Testis (tissue), 3 donors: ENCODE results near the gene AMBP. TPM values are rescaled to one million over a fixed set of nuclear protein-coding genes. Genes with fewer than 3 reads are reported as not detected.

ENCODE experiments used
- DNase-seq: peaks from one replicate; pipeline ENCODE4 v3.0.0-alpha.2; 2019
- H3K27ac ChIP-seq, 2 donors: fragments of 200-600 bp; sonication (generic); one replicate each; pipeline ENCODE4 v1.5.1; 2019
- H3K27me3 ChIP-seq: fragments of 200-600 bp; sonication (generic); one replicate; pipeline ENCODE4 v1.5.1; 2019
- H3K36me3 ChIP-seq: fragments of 200-600 bp; sonication (generic); one replicate; pipeline ENCODE4 v1.5.1; 2017; ENCODE audit warnings: low read depth; ENCODE audit errors: missing control alignments
- H3K4me1 ChIP-seq: fragments of 200-600 bp; sonication (generic); one replicate; pipeline ENCODE4 v1.5.1; 2019
- H3K4me3 ChIP-seq, 2 donors: fragments of 200-600 bp; sonication (generic); one replicate each; pipeline ENCODE4 v1.5.1; 2017 to 2019
- H3K9me3 ChIP-seq: fragments of 200-600 bp; sonication (generic); one replicate; pipeline ENCODE4 v1.5.1; 2017
- POLR2A ChIP-seq: fragments of 450-650 bp; IDR thresholded peaks from one replicate; pipeline ENCODE4 v1.6.1; 2017; ENCODE audit warnings: antibody characterized with exemption, mild to moderate bottlenecking, moderate library complexity
- WGBS, 2 donors: methylation state at CpG; one replicate each; pipeline ENCODE4 v1.1.5; 2018; 5-methylcytosine and 5-hydroxymethylcytosine counted together
- intact Hi-C: fragments of 100-400 bp; cut with DNase I; formaldehyde crosslinking; loops from one replicate; pipeline ENCODE4 v1.15.1; 2023; ENCODE audit warnings: low total_unique reads
- polyA plus RNA-seq: library from polyadenylated mRNA; stranded (reverse); fragments of 350-450 nt; fragmentation: Illumina TruSeq; extraction: RNeasy Lipid Tissue Mini Kit (QIAGEN cat#74804); gene quantifications from one replicate; pipeline ENCODE4 v1.2.3, GENCODE V29; 2014; ENCODE audit warnings: low read depth, low replicate concordance; ENCODE audit not compliant: insufficient read depth
- total RNA-seq, 2 donors: library from RNA; depleted of rRNA; stranded (reverse); fragments of >200 nt; gene quantifications; one replicate each; pipeline ENCODE4 v1.2.3, GENCODE V29; 2016
- TF ChIP-seq, protein P1 (sequence below), 3 experiments: fragments of 450-650 bp in 2 of 3; fragments of 200-600 bp in 1 of 3; sonication (generic) in 1 of 3; IDR thresholded peaks; one replicate each; pipeline ENCODE4 v1.5.1; 2016 to 2019; ENCODE audit warnings: antibody characterized with exemption in 3 of 3, mild to moderate bottlenecking in 2 of 3, moderate library complexity in 1 of 3

AMBP gene
- total and polyA plus RNA-seq, 3 donors from 2014 or later, result 0.47 to 0.88 (median 0.68) TPM

DNA sequence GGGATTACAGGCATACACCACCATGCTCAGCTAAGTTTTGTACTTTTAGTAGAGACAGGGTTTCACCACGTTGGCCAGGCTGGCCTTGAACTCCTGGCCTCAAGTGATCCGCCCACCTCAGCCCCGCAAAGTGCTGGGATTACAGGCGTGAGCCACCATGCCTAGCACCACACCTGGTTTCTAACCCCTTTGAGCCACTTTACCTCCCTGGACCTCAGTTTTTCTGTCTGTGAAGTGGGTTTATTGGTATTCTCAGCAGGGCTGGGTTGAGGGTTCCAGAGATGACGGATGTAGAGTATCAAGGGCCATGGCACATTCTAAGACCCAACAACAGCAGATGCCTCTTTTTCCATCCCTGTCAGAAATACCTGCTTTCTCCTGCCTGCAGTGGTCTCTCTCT is 38.6 kb downstream of the AMBP start:
- Histone ChIP-seq H3K9me3 (no peaks in the 10 kb centered on the region), H3K4me3 (no peak overlapping the region), H3K4me1 (no peaks in the 10 kb centered on the region), H3K27ac (no peak overlapping the region), H3K27me3 (no peaks in the 10 kb centered on the region), H3K36me3 (no peaks in the 10 kb centered on the region)
- intact Hi-C loops, result no loop called here
- peak; percentile 6 for DNase-seq
- 74 to 77% methylated on average over 4 to 5 of the region's 5 CpGs for WGBS, 2 donors
- TF ChIP-seq POLR2A, result no peak
- TF ChIP-seq, protein P1, sequence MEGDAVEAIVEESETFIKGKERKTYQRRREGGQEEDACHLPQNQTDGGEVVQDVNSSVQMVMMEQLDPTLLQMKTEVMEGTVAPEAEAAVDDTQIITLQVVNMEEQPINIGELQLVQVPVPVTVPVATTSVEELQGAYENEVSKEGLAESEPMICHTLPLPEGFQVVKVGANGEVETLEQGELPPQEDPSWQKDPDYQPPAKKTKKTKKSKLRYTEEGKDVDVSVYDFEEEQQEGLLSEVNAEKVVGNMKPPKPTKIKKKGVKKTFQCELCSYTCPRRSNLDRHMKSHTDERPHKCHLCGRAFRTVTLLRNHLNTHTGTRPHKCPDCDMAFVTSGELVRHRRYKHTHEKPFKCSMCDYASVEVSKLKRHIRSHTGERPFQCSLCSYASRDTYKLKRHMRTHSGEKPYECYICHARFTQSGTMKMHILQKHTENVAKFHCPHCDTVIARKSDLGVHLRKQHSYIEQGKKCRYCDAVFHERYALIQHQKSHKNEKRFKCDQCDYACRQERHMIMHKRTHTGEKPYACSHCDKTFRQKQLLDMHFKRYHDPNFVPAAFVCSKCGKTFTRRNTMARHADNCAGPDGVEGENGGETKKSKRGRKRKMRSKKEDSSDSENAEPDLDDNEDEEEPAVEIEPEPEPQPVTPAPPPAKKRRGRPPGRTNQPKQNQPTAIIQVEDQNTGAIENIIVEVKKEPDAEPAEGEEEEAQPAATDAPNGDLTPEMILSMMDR (IDR thresholded peaks at IDR 0.05), result no peak

DNA sequence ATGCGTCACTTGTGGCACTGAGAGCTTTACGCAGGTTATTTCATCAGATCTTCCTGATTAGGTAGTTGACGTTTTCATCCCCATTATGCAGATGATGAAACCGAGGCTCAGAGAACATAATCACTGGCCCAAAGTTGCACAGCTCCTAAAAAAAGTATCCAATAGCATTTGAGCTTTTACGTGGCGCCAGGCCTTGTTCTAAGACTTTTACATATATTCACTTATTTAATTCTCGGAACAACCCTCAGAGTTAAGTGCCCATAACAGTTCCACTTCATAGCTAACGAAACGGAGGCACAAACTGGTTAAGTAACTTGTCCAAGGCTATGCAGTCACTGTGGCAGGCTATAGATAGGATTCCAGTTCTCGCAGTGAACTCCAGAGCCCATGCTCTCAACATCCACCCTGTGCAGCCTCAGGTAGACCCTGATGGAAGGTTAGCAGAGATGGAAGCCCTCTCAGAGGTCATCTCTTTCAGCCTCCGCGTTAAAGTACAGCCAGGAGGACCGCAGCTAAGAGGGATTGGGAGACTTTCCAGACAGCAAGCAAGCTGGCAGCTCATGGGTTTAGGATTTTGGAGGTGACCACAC is 39.3 kb downstream of the AMBP start:
- peak; percentile 10 for DNase-seq
- Histone ChIP-seq H3K4me1 (no peaks in the 10 kb centered on the region), H3K27ac (no peak overlapping the region), H3K9me3 (no peaks in the 10 kb centered on the region), H3K27me3 (no peaks in the 10 kb centered on the region), H3K36me3 (no peaks in the 10 kb centered on the region), H3K4me3 (no peak overlapping the region)
- WGBS, 2 donors, result 93 to 96% methylated on average over 13 of the region's 13 CpGs
- TF ChIP-seq, protein P1 (IDR thresholded peaks at IDR 0.05), result no peak
- TF ChIP-seq POLR2A, result no peak
- intact Hi-C loops, result no loop called here

DNA sequence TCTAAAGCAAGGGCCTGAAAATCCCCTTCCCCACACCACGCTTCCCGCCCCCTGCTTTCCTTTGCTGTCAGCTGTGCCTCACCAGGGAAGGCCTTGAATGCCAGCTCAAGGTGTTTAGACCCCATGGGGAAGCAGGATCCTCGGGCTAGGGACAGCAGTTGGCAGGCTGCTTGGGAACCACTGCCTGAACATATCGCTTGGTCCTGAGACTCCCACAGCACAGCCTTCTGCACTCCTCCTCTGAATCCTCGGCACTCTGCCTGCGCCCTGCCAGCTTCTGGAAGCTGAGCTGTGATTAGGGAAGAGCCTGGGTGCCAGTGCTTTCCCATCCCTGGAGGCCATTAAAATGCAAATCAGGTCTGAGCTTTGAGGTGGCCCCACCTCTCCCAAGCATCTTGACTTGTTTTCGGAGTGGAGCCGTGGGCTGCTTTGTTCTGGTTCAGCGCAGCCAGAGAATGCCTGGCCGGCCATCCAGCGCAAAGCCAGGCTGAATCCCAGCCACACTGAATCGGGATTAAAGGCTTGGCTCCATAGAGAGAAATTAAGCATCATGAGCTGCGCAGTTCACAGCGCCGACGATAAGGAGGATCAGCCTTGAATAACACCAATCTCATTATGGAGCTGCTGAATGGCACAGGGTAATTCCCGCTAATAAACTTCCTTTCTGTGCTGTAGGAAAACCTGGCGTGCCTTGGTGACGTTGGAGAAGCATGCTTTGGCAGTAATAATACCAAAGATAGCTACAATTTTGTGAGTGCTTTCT is 40.0 kb downstream of the AMBP start:
- Histone ChIP-seq H3K36me3 (no peaks in the 10 kb centered on the region), H3K27me3 (no peaks in the 10 kb centered on the region), H3K9me3 (no peaks in the 10 kb centered on the region), H3K27ac (no peak overlapping the region), H3K4me1 (no peaks in the 10 kb centered on the region), H3K4me3 (no peak overlapping the region)
- 78 to 80% methylated on average over 13 to 19 of the region's 19 CpGs for WGBS, 2 donors
- TF ChIP-seq, protein P1 (IDR thresholded peaks at IDR 0.05), result no peak
- no peak for TF ChIP-seq POLR2A
- intact Hi-C loops, result no loop called here
- DNase-seq, result peak; percentile 55

DNA sequence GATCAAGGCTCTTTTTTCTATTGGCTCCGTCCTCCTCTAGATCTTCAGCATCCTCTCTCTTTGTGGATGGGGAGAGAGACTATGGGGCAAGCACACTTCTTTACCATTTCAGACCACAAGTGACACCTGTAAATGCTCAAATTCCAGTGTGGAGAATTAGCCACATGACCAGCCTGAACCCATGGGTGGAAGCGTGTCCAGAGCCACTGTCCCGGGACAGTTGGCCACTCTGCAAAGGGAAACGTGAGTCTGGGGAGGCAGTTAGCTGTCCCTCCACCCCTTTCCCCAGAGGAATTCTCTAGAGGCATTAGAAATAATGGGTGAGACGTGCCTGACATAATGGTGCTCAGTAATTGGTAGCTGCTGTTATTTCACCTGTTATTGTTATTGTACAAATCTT is 40.9 kb downstream of the AMBP start:
- Histone ChIP-seq H3K27ac (no peak overlapping the region), H3K27me3 (no peaks in the 10 kb centered on the region), H3K4me1 (no peaks in the 10 kb centered on the region), H3K4me3 (no peak overlapping the region), H3K9me3 (no peaks in the 10 kb centered on the region), H3K36me3 (no peaks in the 10 kb centered on the region)
- intact Hi-C loops, result no loop called here
- TF ChIP-seq POLR2A, result no peak
- TF ChIP-seq, protein P1 (IDR thresholded peaks at IDR 0.05), result no peak
- WGBS, 2 donors, result 81 to 94% methylated on average over 5 of the region's 5 CpGs
- DNase-seq, result no peak
